GM19455 (cell line): ENCODE measurements around the gene EXOC2.
A peak's percentile ranks its signal among the peaks of the same experiment; 100 is the strongest.
"Not testable (repeated sequence)": the region's sequence is repeated elsewhere in the genome, so short reads cannot be mapped to it uniquely, and the experiment has no call there.

Source experiments
- ATAC-seq: cut with Tn5 transposase; IDR thresholded peaks from one replicate; pipeline ENCODE4 v1.9.1; 2021; ENCODE audit not compliant: unreplicated experiment

The EXOC2 gene

DNA sequence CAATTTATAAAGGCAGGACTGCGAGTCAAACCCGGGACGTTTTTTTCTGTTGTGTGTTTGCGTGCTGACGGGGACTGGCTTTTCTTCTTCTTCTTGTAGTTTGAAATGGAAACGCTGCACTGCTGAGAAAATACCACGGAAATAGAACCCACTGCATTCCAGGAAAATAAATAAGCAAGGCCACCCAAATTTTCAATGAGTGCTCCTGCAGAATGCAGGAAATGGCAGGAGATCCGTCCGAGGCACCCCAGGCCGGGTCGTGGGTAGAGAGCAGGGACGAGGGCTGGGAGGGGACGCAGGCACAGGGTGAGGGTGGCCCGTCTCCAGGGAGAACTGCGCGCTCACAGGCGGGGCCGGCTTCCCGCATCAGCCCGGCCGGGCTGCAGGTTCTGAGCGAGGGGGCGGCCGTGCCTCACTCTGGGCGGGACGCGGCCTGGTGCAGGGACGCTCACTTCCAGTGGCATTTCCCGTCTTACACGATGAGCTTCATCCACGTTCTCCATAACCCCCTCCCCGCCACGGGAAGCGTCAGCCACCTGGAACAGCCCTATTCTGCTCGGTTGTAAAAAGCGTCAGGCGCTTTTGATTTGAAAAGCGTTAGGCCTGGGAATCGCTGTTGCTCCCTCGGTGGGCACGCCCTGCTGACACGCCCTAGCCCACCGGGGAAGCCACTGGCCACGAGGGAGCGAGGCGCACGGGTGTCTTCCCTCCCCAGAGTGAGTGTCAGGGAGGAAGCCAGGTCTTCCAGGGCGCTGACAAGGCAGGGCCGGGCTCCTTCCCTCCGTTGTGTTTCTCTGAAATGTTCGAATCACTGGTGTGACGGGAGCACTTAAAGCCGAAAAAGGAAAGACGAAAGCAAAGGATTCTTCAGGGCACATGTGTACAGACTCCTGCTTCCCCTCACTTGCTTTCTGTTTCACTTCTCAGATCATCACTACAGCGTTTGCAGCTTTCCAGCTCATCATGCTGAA lies 17.9 kb upstream of the EXOC2 start:
- ATAC-seq: peak; percentile 85

DNA sequence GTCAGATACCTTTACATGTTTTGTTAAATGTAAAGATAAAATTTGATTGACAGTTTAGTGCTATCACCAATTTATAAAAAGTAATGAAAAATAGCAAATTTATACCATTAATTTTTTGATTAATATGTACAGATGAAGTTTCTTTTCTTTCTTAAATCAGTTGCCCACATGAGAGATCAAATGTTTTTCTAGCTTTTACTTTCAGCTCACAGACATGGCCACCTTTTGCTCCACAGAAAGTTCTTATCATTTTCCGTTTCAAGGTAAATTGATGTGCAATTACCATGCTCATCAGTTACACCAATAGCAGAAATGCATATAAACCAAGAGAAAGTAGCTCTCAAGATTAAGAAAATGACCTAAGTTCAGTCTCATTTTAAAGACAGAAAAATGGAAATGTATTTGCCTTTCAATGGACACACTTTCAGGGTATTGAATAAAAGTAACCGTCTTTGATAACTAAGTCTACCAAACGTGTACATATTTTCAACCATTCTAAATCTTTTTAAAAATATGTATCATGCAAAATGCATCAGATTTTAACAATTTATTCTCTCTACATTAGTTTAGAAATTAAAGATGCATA lies 16.6 kb upstream of the EXOC2 start:
- no peak for ATAC-seq

DNA sequence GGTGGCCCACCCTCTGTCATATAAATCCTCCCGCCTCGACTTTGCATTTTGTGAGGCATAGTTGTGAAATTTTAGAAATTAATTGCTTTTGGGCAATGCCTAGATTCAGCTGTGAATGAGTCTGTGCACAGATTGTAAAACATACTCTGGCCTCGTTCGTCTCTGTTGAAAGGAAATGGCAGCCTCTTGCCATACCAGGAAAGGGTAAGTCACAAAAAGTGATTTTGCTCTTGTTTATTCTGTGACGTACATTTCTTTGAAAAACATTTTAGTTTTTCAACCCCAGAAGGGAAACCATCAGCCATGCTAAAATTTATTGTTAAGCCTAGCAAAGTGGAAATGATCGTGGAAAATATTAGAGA lies 15.3 kb upstream of the EXOC2 start:
- no peak for ATAC-seq

DNA sequence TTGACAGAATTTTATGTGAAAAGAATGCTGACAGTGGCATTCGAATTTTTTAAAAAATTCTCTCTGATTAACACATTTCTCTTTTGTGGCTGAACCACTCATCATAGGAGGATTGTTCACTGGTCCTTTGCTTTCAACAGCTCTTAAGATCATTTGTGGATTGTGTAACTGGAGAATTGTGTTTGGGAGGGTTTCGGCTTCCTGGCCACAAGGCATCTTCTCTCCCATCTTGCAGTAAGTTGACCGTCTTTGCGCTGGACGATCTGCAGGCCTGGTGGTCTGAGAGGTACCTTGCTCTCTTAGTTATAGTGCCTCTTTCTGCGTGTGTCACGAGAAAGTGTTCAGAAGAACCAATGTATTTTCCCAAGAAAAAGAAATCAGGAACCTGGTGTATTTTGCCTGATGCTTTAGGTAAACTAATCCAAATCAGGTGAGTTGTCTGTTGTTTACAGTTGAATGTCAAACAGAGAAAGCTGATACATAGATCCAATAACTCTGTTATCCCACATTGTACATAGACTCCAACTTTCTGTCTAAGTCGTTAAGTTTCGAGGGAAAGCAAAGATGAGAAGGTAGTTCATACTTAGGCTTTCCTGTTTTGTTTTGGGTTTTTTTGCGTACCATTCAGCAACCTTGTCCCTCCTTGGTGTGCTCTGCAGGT lies 14.8 kb upstream of the EXOC2 start:
- no peak for ATAC-seq

DNA sequence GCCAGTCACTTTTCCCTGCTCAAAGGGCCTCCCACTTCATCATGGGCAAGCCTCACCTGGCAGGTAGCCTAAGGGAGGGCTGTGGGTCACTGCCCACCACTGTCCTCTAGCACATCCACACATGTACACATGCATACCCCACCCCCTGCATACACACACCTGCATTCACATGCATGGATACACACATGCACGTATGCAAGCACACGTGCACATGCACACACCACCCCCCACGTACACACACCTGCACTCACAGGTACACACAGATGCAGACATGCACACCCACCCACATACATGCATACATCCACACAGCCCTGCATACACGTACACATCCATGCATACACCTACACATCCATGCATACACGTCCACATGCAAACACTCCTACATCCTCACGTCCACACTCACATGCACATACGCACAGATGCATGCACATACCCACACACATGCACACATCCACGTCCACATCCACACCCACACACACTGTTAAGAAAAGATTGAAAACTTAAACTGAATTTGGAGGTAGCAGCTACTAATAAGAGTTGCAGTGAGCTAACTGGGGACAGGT lies 14.0 kb upstream of the EXOC2 start:
- no peak for ATAC-seq

DNA sequence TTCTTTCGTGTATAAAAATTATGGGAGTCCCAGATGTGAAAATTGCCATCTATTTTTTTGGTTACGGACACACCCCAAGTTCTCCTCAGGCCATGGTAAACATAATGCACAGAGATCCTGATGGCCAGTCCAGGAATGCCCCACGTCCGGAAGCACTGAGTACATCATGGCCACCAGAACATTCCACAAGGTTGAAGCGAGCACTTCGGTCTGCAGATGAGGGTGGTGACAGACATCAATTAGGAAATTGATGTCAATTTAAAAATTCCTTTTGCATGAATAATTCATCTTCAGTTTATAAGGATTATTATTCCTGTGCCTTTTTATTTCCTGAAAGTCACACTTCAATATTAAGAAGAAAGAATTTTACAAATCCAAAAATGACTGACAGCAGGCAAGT lies 13.2 kb upstream of the EXOC2 start:
- no peak for ATAC-seq

DNA sequence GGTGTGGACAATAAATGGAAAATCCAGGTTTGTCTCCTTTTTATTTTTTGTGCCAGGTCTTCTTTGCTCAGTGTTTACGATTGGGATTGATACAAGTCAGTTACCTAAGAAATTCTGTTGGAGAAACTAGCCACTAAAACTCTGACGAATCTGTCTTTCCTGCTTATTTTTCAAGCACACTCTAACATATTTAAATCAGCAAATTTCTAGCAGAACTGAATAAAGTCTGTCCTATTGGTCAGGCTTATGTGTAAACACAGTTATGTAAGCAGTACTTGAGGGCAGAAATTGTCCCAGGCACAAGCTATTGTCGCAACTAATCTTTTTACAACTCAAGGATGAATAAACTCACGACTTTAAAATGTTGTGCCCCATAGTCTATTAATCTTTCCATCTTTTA lies 12.1 kb upstream of the EXOC2 start:
- ATAC-seq: no peak

DNA sequence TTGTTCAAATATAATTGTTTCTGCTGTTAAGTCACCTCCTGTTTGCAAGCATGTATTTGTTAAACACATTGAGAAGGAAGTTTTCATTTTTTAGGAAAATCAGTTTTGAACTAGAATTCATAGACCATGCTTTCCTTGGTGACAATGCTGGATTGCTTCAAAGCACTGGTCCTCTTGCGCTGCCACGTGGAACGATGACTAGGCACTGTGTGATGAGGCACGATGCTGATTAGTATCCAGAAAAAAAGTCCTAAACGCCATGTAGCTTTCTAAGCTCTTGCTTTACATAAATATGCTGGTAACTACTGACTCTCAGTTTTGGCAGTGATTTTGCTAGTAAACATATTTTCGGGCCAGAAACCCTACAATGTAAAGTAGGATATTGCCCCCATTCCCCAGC lies 11.1 kb upstream of the EXOC2 start:
- no peak for ATAC-seq

DNA sequence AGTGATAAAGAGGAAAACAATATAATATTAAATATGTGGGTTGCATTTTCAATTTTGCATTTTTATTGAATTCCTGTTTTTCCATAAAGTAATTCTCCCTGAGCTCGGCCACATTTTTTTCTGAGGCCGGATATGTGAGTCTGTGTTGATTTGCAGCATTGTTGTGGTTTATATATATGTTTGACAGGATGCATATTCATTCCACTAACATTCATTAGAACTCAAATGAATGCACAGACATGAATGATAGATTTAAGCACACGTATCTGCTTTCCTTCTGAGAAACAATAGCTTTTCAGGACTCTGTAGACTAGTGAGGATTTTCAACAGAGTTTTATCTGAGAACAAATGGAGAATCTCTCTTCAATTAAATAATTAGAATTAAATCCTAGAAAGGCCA lies 10.6 kb upstream of the EXOC2 start:
- ATAC-seq: no peak

DNA sequence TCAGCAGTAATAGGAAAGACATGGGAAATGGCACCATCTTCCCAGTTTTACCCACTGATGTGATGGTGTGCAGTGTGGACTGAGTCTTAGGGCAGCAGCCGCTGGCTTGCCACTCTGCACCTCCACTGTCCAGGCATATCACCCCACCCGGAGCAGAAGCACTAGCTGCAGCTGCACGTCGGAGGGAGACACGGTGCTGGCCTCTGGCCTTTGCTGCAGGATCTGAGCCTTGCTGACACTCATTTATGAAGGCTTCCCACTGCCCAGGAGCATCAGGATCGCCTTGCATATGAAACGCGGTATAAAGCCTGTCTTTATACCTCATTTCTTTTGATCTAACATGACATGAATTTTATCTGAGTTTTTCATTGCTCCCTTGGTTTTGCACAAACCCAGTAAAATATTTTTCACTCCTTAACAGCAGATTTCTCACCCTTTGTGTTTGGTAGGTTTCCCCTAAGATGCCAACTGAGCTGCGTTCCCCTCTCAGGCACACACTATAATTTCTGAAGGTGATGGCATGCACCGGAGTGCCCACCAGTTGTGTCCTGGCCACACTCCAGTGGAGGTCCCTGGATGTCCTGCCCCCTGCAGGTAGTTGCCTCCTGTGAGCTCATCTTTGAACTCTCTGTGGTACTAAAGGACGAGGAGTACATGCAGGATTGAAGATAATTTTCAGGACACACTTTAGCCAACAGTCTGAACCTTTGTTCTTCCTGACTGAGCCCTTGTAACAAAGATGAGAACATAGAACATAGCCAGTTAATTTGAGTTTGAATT lies 9.0 kb upstream of the EXOC2 start:
- no peak for ATAC-seq

DNA sequence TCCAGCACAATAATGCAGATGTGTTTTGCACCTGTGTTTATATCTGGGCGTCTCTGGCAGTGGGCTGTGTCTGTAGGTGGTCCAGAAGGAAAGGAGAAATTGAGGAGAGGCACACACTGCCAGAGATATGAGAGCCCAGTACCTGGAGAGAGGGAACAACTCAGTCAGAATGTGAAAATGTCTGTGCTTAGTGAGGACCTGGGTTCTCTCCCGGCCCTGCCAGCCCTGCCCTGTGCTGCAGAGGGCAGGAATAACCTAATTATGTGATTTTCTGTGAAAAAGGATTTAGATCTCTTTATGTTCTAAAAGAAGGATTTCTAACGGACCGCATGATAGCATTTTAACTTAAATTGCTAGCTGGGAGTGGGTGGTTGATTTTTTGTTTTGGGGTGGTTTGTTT lies 8.3 kb upstream of the EXOC2 start:
- no peak for ATAC-seq

DNA sequence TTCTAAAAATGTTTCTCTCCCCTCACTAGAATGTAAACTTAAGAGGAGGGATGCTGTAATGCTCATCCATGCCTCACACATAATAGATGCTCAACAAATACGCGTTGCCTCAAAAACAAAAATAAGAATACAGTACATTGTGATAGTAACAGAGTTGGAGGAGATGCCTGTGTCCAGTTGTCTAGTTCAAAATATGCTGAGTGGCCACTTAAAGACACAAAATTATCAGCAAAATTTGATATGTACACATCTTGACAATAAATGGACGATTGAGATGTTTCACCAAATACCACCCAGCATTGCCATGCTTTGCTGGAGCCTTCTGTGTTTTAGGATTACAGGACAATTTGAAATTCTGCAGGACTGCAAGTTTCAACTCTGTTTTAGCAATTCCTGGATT lies 7.6 kb upstream of the EXOC2 start:
- ATAC-seq: no peak

DNA sequence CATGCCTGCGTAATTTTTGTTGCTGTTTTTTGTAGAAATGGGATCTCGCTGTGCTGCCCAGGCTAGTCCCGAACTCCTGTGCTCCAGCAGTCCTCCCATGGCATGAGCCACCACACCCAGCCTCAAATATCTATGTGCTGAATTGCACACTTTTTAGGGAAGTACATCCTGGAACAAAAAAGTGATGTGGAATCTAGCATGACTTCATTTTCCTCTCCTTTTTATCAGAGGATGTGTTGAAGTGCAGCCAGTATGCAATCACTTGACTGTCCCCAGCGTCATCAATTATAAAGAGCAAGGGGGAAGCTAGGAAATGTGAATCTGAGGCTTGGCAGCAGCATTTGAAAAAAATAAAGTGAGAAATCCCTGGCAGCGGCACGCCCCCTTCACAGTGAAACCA lies 6.4 kb upstream of the EXOC2 start:
- no peak for ATAC-seq

DNA sequence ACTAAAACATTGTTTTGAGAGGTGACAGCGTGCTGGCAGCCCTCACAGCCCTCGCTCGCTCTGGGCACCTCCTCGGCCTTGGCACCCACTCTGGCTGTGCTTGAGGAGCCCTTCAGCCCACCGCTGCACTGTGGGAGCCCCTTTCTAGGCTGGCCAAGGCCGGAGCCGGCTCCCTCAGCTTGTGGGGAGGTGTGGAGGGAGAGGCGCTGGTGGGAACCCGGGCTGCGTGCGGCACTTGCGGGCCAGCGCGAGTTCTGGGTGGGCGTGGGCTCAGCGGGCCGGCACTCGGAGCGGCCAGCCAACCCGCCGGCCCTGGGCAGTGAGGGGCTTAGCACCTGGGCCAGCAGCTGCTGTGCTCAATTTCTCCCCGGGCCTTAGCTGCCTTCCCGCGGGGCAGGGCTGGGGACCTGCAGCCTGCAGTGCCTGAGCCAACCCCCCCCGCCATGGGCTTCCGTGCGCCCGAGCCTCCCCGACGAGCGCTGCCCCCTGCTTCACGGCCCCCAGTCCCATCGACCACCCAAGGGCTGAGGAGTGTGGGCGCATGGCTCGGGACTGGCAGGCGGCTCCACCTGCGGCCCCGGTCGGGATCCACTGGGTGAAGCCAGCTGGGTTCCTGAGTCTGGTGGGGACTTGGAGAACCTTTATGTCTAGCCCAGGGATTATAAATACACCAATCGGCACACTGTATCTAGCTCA lies 1.6 kb upstream of the EXOC2 start:
- not testable (repeated sequence) for ATAC-seq

DNA sequence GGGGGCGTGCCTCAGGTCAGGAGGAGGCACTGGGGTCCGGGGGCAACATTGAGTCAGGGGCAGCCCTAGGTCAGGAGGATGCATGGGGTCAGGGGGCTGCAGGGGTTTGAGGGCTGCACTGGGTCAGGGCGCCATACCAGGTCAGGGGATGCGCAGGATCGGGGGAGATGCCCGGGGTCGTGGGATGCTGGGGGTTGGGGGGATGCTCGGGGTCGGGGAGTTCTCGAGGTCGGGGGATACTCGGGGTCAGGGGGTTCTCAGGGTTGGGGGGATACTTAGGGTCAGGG lies 727 bp upstream of the EXOC2 start:
- no peak for ATAC-seq

DNA sequence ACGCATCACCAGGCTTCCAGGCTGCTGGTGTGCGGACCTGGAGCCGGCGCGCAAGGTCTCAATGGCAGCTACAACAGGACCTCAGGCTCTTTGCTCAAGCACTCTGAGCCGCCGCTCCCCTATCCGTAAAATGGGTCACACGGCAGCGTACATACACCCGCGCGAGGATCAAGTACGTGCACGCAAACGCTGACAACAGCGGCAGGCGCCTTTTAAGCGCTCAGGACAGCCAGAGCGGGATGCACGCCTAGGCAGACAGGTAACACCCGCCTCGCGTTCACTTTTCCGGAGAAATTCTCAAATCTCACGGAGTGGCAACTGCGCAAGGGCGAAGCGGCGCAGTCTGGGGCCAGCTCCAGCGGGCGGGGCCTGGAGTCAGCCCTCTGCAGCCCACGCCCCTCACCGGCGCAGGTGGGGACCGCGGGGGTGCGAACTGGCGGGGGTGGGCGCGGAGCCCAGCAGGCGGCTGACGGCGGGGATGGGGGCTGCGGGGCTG lies 535 bp downstream of the EXOC2 start:
- peak; percentile 81 for ATAC-seq

DNA sequence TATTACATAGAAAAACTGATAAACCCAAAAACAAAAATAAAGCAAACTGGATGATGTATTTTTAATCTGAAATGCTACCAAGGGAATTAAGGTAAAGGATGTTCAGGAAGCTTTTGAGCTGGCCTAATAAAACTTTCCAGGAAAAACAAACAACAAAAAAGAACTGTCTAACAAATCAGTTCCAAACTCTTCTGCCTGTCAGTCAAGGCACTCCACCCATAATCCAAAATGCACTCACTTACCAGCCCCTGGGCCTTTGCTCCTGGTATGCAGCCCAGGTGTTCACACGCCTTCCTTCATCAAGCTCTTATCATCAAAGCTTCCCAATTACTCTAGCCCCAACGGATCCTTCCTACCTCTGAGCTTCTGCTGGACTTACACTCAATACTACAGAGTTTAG lies 3.7 kb downstream of the EXOC2 start:
- no peak for ATAC-seq

DNA sequence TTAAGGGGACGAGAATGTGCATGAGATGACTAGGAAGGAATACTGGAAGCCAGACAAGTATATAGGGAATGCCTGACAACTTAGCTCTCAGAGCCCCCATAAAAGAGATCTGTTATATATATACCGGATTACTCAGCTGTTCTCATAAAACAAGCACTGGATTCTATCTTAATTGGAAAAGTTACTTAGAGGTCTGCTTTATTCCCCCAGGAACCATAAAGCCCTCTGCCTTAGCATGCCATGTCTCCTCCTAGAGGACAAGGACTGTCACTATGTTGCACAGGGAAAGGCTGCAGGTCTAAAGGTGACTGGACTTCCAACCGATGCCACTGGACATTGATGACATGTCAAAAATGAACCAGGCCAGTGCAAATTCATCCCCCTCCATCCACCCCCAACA lies 6.4 kb downstream of the EXOC2 start:
- no peak for ATAC-seq

DNA sequence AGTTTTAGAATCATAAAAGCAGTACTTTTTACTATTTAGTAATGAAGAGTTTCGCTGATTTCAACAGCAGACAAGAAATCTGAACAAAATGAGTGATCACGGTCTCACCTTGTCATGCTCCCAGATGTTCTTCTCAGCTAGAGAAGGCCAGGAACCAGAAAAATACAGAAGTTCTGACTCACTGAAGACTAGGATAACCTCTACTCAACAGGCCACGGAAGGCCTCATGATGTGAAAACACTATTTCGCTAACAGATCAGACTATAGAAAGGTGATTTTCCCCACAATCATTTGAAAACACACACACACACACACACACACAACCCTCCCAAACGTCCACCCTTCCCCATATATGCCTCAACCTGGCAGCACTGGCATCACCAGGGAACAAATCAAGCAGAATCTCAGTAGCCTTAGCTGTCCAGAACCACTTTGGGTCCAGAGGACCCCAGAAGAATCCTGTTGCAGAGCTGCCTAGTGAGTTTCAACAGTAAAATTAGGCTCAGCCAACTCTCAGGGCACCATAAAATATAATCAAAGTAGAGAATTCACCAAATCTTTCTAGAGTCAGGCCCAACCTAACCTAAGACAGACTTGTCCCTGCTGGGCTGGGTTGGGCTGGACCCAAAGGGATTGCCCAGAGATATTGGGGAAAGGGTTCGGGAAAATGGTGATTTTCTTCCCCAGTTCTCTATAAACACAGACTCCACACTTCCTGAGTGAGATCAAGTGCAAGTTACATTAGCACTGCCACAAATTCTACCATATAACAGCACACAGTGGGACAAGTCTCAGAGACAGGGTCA lies 7.9 kb downstream of the EXOC2 start:
- peak; percentile 75 for ATAC-seq
